ENCODE results near the gene ETV6. TPM values are rescaled to one million over a fixed set of nuclear protein-coding genes. Genes with fewer than 3 reads are reported as not detected.

Gene ETV6
- total RNA-seq, 2 donors from 2014 or later: 17.5 to 17.9 TPM

GRCh38 chr12:11872055-11872454 is 222.6 kb downstream of the ETV6 start:
- WGBS, 2 donors: 51 to 52% methylated on average over 4 of the region's 4 CpGs
- H3K4me1 ChIP-seq: peaks cover 10% of the 10 kb centered on the region
- H3K27me3 ChIP-seq: no peaks in the 10 kb centered on the region
- peak in 1 of 4 donors; percentile 20 for DNase-seq
- H3K27ac ChIP-seq: no peak overlapping the region
- no peak for ATAC-seq
- TF ChIP-seq POLR2A (IDR thresholded peaks at IDR 0.05): no peak
- no peak for TF ChIP-seq CTCF (IDR thresholded peaks at IDR 0.05)
- intact Hi-C loops (cut with DNase I): no loop called here
- H3K4me3 ChIP-seq: no peak overlapping the region
- H3K36me3 ChIP-seq (replicated peaks in 1 of 2; ENCODE audit: insufficient read depth in 1 of 2, low read depth in 2 of 2): peaks cover 4 to 9% of the 10 kb centered on the region in 2 donors
- no peaks in the 10 kb centered on the region for H3K9me3 ChIP-seq

- WGBS, 2 donors: 58 to 62% methylated on average over 3 of the region's 3 CpGs
- ATAC-seq (peak; percentile 31), DNase-seq (no peak)
- Histone ChIP-seq H3K4me1 (peaks cover 29% of the 10 kb centered on the region), H3K27me3 (no peaks in the 10 kb centered on the region), H3K4me3 (no peak overlapping the region), H3K36me3 (replicated peaks in 1 of 2; ENCODE audit: insufficient read depth in 1 of 2, low read depth in 2 of 2) (peaks cover 0 to 2% of the 10 kb centered on the region in 2 donors), H3K27ac (no peak overlapping the region), H3K9me3 (no peaks in the 10 kb centered on the region)
- intact Hi-C loops (cut with DNase I): no loop called here
- TF ChIP-seq POLR2A (IDR thresholded peaks at IDR 0.05): no peak
- TF ChIP-seq CTCF (IDR thresholded peaks at IDR 0.05): peak in 1 of 7 experiments; percentile 7
These were observed 226.0 kb downstream of the ETV6 start for GRCh38 chr12:11875414-11875935.

GRCh38 chr12:11876307-11876706 is 226.8 kb downstream of the ETV6 start:
- Histone ChIP-seq H3K4me1 (peaks cover 29% of the 10 kb centered on the region), H3K9me3 (no peaks in the 10 kb centered on the region), H3K36me3 (replicated peaks in 1 of 2; ENCODE audit: insufficient read depth in 1 of 2, low read depth in 2 of 2) (no peaks in the 10 kb centered on the region), H3K4me3 (no peak overlapping the region), H3K27ac (no peak overlapping the region), H3K27me3 (no peaks in the 10 kb centered on the region)
- DNase-seq: no peak
- no peak for ATAC-seq
- TF ChIP-seq POLR2A (IDR thresholded peaks at IDR 0.05): no peak
- no peak for TF ChIP-seq CTCF (IDR thresholded peaks at IDR 0.05)
- 68 to 78% methylated on average over 5 of the region's 5 CpGs for WGBS, 2 donors
- intact Hi-C loops (cut with DNase I): no loop called here

GRCh38 chr12:11877102-11877826 is 227.8 kb downstream of the ETV6 start:
- Histone ChIP-seq H3K27ac (peak overlapping the region; percentile 43 to 67 (median 54)), H3K36me3 (replicated peaks in 1 of 2; ENCODE audit: insufficient read depth in 1 of 2, low read depth in 2 of 2) (no peaks in the 10 kb centered on the region), H3K9me3 (no peaks in the 10 kb centered on the region), H3K4me3 (no peak overlapping the region), H3K27me3 (no peaks in the 10 kb centered on the region), H3K4me1 (peaks cover 38% of the 10 kb centered on the region)
- WGBS, 2 donors: 82 to 91% methylated on average over 7 of the region's 7 CpGs
- TF ChIP-seq CTCF (IDR thresholded peaks at IDR 0.05) (no peak), POLR2A (IDR thresholded peaks at IDR 0.05) (no peak)
- ATAC-seq: no peak
- intact Hi-C loops (cut with DNase I): no loop called here
- DNase-seq: no peak
